H1 (cell line): ENCODE data around the gene ACRV1. TPM values are rescaled to one million over a fixed set of nuclear protein-coding genes. Genes with fewer than 3 reads are reported as not detected.

ENCODE experiments used
- CHD1 ChIP-seq: IDR thresholded peaks from 2 replicates; pipeline ENCODE4 v1.6.1; 2012; ENCODE audit warnings: low read depth, low read length, improper control_type of control experiment
- CHD7 ChIP-seq: fragments of 300-600 bp; sonication (generic); IDR thresholded peaks from 2 replicates; pipeline ENCODE4 v1.7.1; 2012; ENCODE audit warnings: low read length, moderate library complexity, mild to moderate bottlenecking, inconsistent platforms; ENCODE audit not compliant: insufficient replicate concordance
- CTCF ChIP-seq, 3 experiments: IDR thresholded peaks; 1 replicate in 2 of 3; 2 replicates in 1 of 3; pipeline versions ENCODE4 v1.5.1 to v1.6.1; 2011; ENCODE audit warnings: low read length in 3 of 3, mild to moderate bottlenecking in 3 of 3, inconsistent platforms in 2 of 3, low read depth in 1 of 3, moderate library complexity in 1 of 3; ENCODE audit not compliant: insufficient read depth in 1 of 3; ENCODE audit errors: control extremely low read depth in 1 of 3
- HDAC6 ChIP-seq: IDR thresholded peaks from one replicate; pipeline ENCODE4 v1.7.1; 2012; ENCODE audit warnings: low read depth, mild to moderate bottlenecking, inconsistent platforms, low read length, moderate library complexity
- KDM4A ChIP-seq: IDR thresholded peaks from one replicate; pipeline ENCODE4 v1.7.1; 2012; ENCODE audit warnings: low read depth, mild to moderate bottlenecking, moderate library complexity, low read length, inconsistent platforms; ENCODE audit not compliant: severe bottlenecking
- SIRT6 ChIP-seq: IDR thresholded peaks from one replicate; pipeline ENCODE4 v1.7.1; 2012; ENCODE audit warnings: low read length, inconsistent platforms
- SIX5 ChIP-seq: IDR thresholded peaks from 2 replicates; pipeline ENCODE4 v1.6.1; 2011; ENCODE audit warnings: mild to moderate bottlenecking, low read depth, low read length
- TEAD4 ChIP-seq: IDR thresholded peaks from 2 replicates; pipeline ENCODE4 v1.6.1; 2012; ENCODE audit warnings: low read depth, low read length, inconsistent platforms, mixed read lengths
- polyA plus RNA-seq, 7 experiments: library from polyadenylated mRNA; depleted of rRNA in 3 of 7; stranded (reverse) in 5 of 7; unstranded in 2 of 7; fragments of >200 nt in 5 of 7; fragments of 200-250 nt in 2 of 7; gene quantifications; 1 replicate in 5 of 7; 2 replicates in 1 of 7; 4 replicates in 1 of 7; pipeline versions ENCODE4 v1.2.1 to v1.2.3, GENCODE V29; 2011 to 2013; ENCODE audit warnings: missing spikeins in 2 of 7, mixed read lengths in 2 of 7
- total RNA-seq: library from RNA; stranded (reverse); fragmentation: NEBNext Ultra II Directional; extraction: Animal tissue kit (Norgen Biotek cat#: 25700); gene quantifications from 2 replicates; pipeline ENCODE4 v1.2.1, GENCODE V29; 2021

ACRV1 gene
- total and polyA plus RNA-seq, 2 of the 8 experiments (the other 6 are each of a cell fraction or from before 2014, with no cell fraction given), result 0.06 TPM; not detected in 1

GRCh38 chr11:125649465-125650166 lies 31.0 kb downstream of the ACRV1 start (continued):
- no peak for TF ChIP-seq CHD7
- TF ChIP-seq KDM4A, result no peak
- no peak for TF ChIP-seq CHD1
- no peak for TF ChIP-seq SIX5
- no peak for TF ChIP-seq SIRT6
- no peak for TF ChIP-seq TEAD4
- no peak for TF ChIP-seq HDAC6
- TF ChIP-seq CTCF (IDR thresholded peaks at IDR 0.05; ENCODE audit: control extremely low read depth in 1 of 3, insufficient read depth in 1 of 3, low read depth in 1 of 3, low read length in 3 of 3), result no peak
